Endometrial microvascular endothelial cells (primary cell): ENCODE results near the gene TMEM88. TPM values are rescaled to one million over a fixed set of nuclear protein-coding genes. Genes with fewer than 3 reads are reported as not detected.
"Not testable (repeated sequence)": the region's sequence is repeated elsewhere in the genome, so short reads cannot be mapped to it uniquely, and the experiment has no call there.

ENCODE experiments used
- in situ Hi-C: cut with HindIII; loops from 2 replicates; pipeline ENCODE4 v1.10.0; 2017; ENCODE audit warnings: low sequenced_read_pairs, low pct_unique_long_range_greater_than_20kb; ENCODE audit errors: inconsistent ontology term
- total RNA-seq: library from RNA; depleted of rRNA; stranded (reverse); fragments of >200 nt; gene quantifications from one replicate; pipeline ENCODE4 v1.2.3, GENCODE V29; 2015; ENCODE audit errors: inconsistent ontology term

TMEM88 gene
- total RNA-seq, 1 donor from 2014 or later, result 148 TPM

DNA sequence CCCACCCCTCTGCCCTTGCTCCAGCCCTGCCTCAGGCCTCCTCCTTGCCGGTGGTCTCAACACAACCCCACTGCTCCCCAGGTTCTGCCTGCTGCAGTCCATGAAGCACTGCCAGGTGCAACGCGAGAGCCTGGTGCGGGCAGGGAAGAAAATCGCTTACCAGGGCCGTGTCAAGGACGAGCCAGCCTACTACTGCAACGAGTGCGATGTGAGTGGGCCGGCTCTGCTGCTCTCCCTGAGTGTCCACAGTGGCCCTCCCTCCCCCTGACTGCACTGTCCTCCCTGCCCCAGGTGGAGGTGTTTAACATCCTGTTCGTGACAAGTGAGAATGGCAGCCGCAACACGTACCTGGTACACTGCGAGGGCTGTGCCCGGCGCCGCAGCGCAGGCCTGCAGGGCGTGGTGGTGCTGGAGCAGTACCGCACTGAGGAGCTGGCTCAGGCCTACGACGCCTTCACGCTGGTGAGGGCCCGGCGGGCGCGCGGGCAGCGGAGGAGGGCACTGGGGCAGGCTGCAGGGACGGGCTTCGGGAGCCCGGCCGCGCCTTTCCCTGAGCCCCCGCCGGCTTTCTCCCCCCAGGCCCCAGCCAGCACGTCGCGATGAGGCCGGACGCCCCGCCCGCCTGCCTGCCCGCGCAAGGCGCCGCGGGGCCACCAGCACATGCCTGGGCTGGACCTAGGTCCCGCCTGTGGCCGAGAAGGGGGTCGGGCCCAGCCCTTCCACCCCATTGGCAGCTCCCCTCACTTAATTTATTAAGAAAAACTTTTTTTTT lies 1.8 kb upstream of the TMEM88 start:
- in situ Hi-C loops, result no loop called here

DNA sequence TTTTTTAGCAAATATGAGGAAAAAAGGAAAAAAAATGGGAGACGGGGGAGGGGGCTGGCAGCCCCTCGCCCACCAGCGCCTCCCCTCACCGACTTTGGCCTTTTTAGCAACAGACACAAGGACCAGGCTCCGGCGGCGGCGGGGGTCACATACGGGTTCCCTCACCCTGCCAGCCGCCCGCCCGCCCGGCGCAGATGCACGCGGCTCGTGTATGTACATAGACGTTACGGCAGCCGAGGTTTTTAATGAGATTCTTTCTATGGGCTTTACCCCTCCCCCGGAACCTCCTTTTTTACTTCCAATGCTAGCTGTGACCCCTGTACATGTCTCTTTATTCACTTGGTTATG lies 1.2 kb upstream of the TMEM88 start:
- in situ Hi-C loops, result no loop called here

DNA sequence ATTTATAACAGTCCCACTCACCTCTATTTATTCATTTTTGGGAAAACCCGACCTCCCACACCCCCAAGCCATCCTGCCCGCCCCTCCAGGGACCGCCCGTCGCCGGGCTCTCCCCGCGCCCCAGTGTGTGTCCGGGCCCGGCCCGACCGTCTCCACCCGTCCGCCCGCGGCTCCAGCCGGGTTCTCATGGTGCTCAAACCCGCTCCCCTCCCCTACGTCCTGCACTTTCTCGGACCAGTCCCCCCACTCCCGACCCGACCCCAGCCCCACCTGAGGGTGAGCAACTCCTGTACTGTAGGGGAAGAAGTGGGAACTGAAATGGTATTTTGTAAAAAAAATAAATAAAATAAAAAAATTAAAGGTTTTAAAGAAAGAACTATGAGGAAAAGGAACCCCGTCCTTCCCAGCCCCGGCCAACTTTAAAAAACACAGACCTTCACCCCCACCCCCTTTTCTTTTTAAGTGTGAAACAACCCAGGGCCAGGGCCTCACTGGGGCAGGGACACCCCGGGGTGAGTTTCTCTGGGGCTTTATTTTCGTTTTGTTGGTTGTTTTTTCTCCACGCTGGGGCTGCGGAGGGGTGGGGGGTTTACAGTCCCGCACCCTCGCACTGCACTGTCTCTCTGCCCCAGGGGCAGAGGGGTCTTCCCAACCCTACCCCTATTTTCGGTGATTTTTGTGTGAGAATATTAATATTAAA lies 638 bp upstream of the TMEM88 start:
- in situ Hi-C loops, result no loop called here

DNA sequence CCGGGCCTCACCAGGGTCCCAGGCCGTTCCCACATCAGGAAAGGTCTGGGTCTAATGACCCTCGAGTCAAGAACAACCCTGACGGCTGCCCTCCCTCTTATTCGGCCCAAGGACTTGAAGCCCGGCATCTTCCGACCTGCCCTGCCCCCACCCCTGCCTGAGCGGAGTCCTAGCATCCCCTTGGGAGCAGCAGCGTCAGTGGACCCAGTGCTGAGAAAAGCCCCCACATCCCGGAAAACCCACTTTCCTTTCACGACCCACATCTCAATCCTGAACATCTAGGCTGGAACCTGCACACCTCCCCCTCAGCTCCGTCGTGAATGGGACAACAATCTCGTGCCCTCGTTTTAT lies 769 bp downstream of the TMEM88 start:
- in situ Hi-C loops, result no loop called here

DNA sequence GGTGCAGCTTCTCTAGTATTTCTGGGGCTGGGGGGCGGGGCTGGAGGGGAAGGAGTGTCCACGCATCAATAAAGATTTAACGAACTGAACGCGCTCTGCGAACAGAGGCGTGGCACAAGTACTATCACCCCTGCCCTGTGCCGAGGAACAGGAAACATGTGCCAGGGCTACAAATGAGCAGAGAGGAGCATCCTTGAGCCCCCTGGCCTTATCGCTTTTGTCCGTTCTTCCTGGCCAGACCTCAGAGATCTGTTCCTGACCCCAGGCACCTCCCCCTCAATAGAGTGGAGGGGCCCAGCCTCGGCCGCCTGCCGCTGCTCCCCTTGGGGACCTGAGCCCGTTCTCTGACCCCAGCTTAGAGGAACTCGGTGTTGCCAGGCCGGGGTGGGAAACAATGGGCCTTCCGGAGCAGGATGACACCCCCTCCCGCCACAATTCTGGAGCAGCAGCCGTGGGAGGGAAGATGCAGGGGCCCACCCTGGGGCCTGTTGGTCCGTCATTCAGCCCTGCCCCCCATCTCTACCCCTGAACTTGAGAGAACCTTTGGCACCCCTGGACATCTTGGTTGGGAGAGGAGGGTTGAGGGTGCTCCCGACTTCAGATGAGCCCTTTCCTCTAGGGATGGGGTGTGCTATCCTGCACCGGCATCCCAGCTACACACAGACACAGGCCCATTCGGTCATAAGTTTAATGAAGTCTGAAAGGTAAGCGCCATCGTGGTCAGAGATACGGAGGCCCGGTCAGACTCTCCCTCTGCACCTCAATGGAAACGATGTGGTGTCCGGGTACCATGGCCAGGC lies 1.3 kb downstream of the TMEM88 start:
- in situ Hi-C loops, result no loop called here

DNA sequence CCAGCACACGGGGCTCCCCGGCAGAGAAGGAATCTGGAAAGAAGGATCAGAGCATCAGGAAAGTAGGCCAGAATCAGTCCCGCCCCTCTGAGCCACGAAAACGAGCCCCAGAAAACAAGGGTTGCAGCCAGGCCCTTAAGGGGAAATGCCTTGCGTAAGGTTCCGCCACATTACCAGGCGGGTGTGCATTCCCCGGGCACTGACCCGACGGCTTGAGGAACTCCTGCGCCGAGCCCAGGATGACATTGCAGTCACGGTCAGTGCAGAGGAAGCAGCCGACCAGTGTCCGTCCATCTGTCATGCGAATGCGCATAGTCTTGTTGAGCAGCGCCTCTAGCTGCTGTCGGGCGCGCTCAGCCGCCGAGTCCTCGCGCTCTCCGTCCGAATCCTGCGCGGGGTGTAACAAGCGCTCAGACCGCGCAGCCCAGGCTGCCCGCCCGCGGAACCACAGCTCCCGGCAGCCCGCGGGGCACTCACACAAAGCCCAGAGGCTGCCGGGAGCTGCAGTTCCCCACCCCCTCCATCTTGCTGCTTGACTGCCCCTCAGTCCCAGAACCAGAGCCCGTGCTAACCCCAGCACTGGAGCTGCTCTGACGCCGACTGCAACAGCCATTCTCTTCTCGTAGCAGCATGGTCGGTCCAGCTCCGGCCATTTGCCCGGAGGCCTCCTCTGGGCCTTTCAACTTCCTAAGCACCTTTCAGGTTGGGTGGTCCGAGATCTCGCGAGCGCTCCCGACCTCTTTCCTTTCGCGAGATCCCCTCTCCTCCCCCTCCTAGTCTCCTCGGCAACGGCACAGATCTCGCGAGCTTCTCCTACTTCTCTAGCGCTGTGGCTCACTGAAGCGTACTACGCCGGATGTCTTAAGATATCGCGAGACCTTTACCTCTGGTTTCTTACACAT lies 2.2 kb downstream of the TMEM88 start, which contains the start of gene NAA38:
TSS of gene NAA38 (minus strand) at position 749 of the 902 bp plus-strand sequence. CDS start at position 653, 96 bp downstream.
- in situ Hi-C loops, result no loop called here

DNA sequence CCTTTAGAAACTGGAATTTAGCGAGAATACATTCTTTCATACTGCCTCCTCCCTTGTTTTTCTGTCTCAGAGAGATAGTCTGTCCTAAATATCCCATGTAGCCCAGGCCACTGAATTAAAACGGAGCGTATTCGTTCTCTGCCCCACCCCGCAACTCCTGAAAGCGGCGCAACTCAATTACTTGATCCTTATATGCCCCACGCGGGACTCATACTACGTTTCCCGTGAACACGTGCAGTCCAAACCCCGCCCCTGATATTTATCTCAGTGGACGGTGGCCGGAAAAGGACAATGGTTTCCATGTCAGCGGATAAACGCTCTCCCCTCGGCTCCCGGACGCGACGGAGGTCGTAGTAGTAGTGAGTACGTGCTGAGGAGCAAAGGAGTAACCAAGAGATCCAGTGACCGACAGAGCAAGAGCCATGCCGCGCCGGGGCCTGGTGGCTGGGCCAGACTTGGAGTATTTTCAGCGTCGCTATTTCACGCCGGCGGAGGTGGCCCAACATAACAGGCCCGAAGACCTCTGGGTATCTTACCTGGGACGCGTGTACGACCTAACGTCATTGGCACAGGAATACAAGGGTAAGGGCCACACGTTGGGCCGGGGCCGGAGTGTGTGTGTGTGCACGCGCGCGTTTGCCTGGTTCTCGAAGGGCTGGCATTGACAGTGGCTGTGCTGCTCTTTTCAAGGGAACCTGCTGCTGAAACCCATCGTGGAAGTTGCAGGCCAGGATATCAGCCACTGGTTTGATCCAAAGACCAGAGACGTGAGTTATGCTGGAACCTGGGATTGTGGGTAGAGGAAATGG lies 3.1 kb downstream of the TMEM88 start, which contains the start of gene CYB5D1:
TSS of gene CYB5D1 (plus strand) at position 291 of the 809 bp plus-strand sequence. CDS start at position 423, 132 bp downstream.
- in situ Hi-C loops, result no loop called here

DNA sequence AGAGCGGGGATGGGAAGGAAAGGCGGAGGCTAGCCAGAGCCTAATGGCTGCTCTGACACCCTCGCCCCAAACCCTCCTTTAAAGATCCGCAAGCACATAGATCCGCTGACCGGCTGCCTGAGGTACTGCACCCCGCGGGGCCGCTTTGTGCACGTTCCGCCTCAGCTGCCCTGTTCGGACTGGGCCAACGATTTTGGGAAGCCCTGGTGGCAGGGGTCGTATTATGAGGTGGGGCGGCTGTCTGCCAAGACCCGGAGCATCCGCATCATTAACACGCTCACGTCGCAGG lies 3.6 kb downstream of the TMEM88 start:
- in situ Hi-C loops, result no loop called here

DNA sequence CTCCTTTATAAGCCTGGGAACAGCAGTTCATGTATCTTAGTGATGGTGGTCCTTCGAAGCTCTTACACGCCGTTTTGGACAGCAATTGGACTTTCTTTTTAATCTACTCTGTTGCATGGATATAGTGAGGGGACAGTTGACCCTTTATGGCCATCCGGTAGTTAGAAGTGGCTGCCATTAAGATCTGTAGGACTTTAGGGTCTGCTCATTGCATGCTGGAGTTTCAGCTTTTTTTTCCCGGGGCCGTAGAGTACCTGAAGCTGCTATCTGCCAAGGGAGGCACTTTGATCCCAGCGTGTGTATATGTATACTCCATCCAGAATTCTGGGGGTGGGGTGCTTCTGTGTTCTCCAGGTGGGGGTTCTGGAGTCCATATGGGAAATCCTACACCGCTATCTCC lies 4.2 kb downstream of the TMEM88 start:
- in situ Hi-C loops, result no loop called here

DNA sequence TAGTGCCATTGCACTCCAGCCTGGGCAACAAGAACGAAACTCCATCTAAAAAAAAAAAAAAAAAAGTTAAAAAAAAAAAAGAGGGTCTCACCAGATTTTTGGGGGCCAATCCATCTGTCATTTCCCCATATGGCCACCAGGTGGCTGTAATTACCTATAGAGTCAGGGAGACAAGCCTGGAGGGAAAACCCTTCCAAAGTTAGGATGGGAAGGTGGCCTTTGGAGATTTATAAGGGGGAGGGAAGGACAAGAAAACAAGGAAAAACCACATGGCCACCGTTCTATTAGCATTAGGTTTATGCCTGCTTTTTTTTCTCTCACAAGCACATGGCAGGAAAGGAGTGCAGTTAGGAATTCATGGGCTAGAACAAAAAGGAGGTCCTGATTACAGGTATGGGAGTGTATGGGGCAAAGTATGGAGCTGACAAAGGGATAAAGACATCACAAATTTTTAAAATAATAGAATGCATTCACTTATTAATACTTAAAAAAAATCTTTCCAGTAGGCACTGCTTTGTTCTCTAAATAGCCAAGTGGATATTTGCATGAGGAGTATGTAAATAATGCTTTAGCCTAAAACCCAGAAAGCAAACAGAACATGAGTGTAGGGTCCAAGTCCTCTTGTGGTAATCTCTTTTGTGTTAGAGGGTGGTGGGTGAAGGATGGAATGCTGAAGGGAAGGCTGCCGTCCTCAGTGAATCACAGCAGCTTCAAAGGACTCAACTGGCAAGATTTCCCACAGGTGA lies 8.0 kb downstream of the TMEM88 start:
- in situ Hi-C loops, result no loop called here

DNA sequence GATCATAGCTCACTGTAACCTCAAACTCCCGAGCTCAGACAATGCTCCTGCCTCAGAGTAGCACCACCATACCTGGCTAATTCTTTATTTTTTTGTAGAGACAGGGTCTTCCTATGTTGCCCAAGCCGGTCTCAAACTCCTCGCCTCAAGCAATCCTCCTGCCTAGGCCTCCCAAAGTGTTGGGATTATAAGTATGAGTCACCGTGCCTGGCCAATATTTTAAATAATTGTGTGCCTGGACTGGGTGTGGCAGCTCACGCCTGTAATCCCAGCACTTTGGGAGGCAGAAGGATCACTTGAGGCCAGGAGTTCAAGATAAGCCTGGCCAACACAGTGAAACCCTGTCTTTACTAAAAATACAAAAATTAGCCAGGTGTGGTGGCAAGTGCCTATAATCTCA lies 9.5 kb downstream of the TMEM88 start:
- in situ Hi-C loops, result not testable (repeated sequence)

DNA sequence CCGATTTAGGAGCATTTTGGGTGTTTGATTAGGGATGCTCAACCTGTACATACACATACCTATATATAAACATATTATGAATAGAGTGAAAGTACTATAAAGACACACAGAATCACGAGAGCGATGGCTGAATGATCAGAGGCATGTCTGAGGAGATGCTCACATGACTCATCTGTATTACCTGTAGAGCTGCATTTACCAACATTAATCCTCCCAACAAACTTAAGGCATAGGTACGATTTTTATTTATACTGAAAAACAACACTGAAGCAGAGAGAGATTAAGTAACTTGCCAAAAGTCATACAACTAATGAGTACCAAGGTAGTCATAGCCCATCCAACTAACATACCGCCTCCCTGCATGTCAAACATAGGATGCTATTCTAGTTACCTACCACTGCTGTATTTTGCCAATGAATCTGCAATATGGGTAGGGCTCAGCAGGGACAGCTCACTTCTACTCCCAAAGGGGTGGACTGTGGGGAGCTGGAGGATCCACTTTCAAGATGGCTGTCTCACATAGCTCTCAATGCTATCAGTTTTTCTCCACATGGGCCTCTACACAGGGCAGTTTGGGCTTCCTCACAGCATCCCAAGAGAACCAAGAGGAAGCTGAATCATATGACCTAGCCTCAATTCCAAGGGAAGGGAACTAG lies 10.3 kb downstream of the TMEM88 start:
- in situ Hi-C loops, result no loop called here

DNA sequence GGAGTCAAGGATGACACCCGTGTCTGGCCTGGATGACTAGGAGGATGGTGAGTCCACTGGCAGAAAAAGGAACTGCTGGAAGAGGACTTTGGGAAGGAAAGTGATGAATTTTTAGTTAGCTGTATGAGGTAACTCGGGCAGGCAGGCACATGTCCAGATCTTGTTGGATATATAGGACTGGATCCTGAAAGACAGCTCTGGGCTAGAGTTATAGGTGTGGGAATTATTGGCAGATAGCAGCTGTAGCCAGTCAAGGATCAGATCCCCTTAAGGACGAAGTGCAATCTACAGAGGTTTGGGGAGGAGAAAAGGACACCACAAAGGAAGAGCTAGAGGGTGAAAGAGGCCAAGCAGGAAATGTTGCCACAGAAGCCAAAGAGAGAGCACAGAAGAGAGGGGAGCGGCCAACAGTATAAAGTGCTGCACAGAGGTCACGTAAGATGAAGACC lies 13.0 kb downstream of the TMEM88 start:
- in situ Hi-C loops, result no loop called here

DNA sequence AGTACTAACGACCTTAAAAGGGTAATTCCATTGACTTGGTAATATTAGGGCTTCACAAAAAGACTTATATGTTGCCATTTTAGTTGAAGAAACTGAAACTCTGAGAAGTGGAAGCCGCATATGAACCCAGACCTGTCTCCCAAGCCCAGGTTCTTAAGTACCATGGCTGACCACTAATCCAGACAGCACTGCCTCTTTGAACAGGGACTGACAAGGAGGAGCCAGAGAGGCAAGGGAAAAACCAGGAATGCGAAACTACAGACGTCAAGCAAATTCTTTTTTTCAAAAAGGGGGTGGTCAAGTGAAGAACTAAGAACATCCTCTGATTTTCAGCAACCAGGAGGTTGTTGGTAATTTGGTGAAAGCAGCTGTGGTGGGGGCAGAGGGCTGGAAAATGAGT lies 18.2 kb downstream of the TMEM88 start:
- in situ Hi-C loops, result no loop called here

DNA sequence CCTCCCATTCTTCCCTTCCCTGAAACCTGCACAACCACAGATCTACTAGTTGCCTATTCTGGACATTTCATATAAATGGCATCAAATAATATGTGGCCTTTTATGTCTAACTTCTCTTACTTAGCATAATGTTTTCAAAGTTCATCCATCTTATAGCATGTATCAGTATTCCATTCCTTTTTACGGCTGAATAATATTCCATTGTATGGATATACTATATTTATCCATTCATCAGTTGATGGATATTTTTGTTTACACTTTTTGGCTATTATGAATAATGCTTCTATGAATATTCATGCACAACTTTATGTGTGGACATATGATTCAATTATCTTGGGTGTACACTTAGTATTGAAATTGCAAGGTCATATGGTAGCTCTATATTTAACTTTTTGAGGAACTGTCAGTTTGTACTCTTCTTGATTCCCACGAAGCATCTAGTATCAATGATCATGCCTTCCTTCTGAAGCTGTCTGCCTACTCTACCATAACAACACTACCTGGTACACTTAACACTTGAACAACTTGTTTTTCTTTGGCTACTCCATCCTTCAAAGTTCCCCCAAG lies 21.0 kb downstream of the TMEM88 start:
- in situ Hi-C loops, result no loop called here

DNA sequence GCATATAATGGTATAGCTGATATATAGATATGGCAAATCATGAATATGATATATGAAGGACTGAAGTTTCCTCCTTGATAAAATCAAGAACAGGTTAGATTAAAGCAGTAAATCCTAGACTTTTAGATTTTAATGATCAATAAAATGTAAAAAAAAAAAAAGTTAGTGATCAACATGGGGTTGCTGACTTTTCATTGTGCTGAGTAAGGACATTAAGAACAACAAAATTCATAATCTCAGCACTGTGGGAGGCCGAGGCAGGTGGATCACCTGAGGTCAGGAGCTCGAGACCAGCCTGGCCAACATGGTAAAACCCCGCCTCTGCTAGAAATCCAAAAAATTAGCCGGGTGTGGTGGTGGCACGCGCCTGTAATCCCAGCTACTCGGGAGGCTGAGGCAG lies 23.4 kb downstream of the TMEM88 start:
- in situ Hi-C loops, result no loop called here
